GM19043 (cell line): ENCODE measurements around the gene NKAPD1.
"Not testable (repeated sequence)": the region's sequence is repeated elsewhere in the genome, so short reads cannot be mapped to it uniquely, and the experiment has no call there.

ENCODE experiments used
- ATAC-seq: cut with Tn5 transposase; IDR thresholded peaks from one replicate; pipeline ENCODE4 v1.9.1; 2021; ENCODE audit warnings: low read depth; ENCODE audit not compliant: unreplicated experiment

Gene NKAPD1

GRCh38 chr11:112073941-112074811, at the start of gene NKAPD1, which contains the start of gene PIH1D2:
Gene NKAPD1 (plus strand): TSS chr11:112074299. CDS start chr11:112075575, 1,276 bp downstream.
Gene PIH1D2 (minus strand): TSS chr11:112074017. CDS start chr11:112073174, 843 bp downstream.
- peak; percentile 83 for ATAC-seq

GRCh38 chr11:112024773-112025678, 49.1 kb upstream of the NKAPD1 start, which contains the start of gene DLAT:
Gene DLAT (plus strand): TSS chr11:112025408. CDS start chr11:112025473, 65 bp downstream.
- peak; percentile 57 for ATAC-seq

- ATAC-seq: peak; percentile 10
Measured at GRCh38 chr11:112025707-112026106, 48.4 kb upstream of the NKAPD1 start.

GRCh38 chr11:112026784-112027410, 47.2 kb upstream of the NKAPD1 start:
- ATAC-seq: not testable (repeated sequence)

- ATAC-seq: no peak
Measured at GRCh38 chr11:112029460-112029859, 44.6 kb upstream of the NKAPD1 start.

- ATAC-seq: no peak
Measured at GRCh38 chr11:112033902-112034301, 40.2 kb upstream of the NKAPD1 start.

- no peak for ATAC-seq
Measured at GRCh38 chr11:112037527-112037926, 36.6 kb upstream of the NKAPD1 start.

GRCh38 chr11:112042161-112042960, 31.7 kb upstream of the NKAPD1 start:
- ATAC-seq: no peak

GRCh38 chr11:112042961-112043304, 31.2 kb upstream of the NKAPD1 start:
- no peak for ATAC-seq

- ATAC-seq: no peak
Measured at GRCh38 chr11:112044961-112045360, 29.1 kb upstream of the NKAPD1 start.

- not testable (repeated sequence) for ATAC-seq
Measured at GRCh38 chr11:112046647-112047046, 27.5 kb upstream of the NKAPD1 start.

- not testable (repeated sequence) for ATAC-seq
Measured at GRCh38 chr11:112048256-112048655, 25.8 kb upstream of the NKAPD1 start.

GRCh38 chr11:112049777-112050176, 24.3 kb upstream of the NKAPD1 start:
- ATAC-seq: no peak

GRCh38 chr11:112050721-112051120, 23.4 kb upstream of the NKAPD1 start:
- peak; percentile 86 for ATAC-seq

- ATAC-seq: no peak
Measured at GRCh38 chr11:112051768-112052167, 22.3 kb upstream of the NKAPD1 start.

GRCh38 chr11:112057170-112057569, 16.9 kb upstream of the NKAPD1 start:
- no peak for ATAC-seq

GRCh38 chr11:112058103-112058502, 16.0 kb upstream of the NKAPD1 start:
- ATAC-seq: no peak

- ATAC-seq: no peak
Measured at GRCh38 chr11:112062923-112063322, 11.2 kb upstream of the NKAPD1 start.

- no peak for ATAC-seq
Measured at GRCh38 chr11:112082729-112083128, 8.6 kb downstream of the NKAPD1 start.
